Adrenal gland (tissue), 5 donors: ENCODE results near the gene CYP24A1.

ENCODE experiments used
- CTCF ChIP-seq, 6 experiments: fragments of 450-650 bp in 4 of 6; fragments of 200-600 bp in 2 of 6; sonication (generic) in 1 of 6; IDR thresholded peaks; 1 replicate in 5 of 6; 2 replicates in 1 of 6; pipeline versions ENCODE4 v1.5.1 to v1.8.0; 2016 to 2021; ENCODE audit warnings: antibody characterized with exemption in 6 of 6, mild to moderate bottlenecking in 2 of 6, moderate library complexity in 1 of 6
- POLR2A ChIP-seq, 2 donors: fragments of 450-650 bp; IDR thresholded peaks; one replicate each; pipeline ENCODE4 v1.6.1; 2017; ENCODE audit warnings: antibody characterized with exemption in 2 of 2, mild to moderate bottlenecking in 2 of 2, moderate library complexity in 1 of 2
- donor health status: DM: no; HTN: no; CAD: no.

- TF ChIP-seq CTCF (IDR thresholded peaks at IDR 0.05) = no peak
- TF ChIP-seq POLR2A (IDR thresholded peaks at IDR 0.05) = no peak
Measured at GRCh38 chr20:54131675-54132611, 41.8 kb downstream of the CYP24A1 start.
